MM.1S (cell line): ENCODE data around the gene TMEM254.

ENCODE experiments used
- DNase-seq: peaks from one replicate; pipeline ENCODE4 v3.0.0-alpha.2; 2015
- H2AFZ ChIP-seq: fragments of 300-600 bp; sonication (generic); 2 replicates; pipeline ENCODE4 v1.6.0; 2016; ENCODE audit warnings: antibody characterized with exemption, low read length
- H3F3A ChIP-seq: fragments of 300-600 bp; sonication (generic); 2 replicates; pipeline ENCODE4 v1.6.1; 2016; ENCODE audit warnings: mild to moderate bottlenecking, antibody characterized with exemption, low read length, moderate library complexity, mixed read lengths; ENCODE audit not compliant: insufficient read depth
- H3K27ac ChIP-seq: fragments of 300-600 bp; sonication (generic); 2 replicates; pipeline ENCODE4 v1.5.1; 2016; ENCODE audit warnings: mild to moderate bottlenecking, low read length
- H3K27me3 ChIP-seq: fragments of 300-600 bp; sonication (generic); replicated peaks from 2 replicates; pipeline ENCODE4 v1.6.0; 2016; ENCODE audit warnings: low read length; ENCODE audit not compliant: insufficient read depth
- H3K36me3 ChIP-seq: fragments of 300-600 bp; sonication (generic); replicated peaks from 2 replicates; pipeline ENCODE4 v1.6.1; 2016; ENCODE audit warnings: mild to moderate bottlenecking, low read length, mixed read lengths; ENCODE audit not compliant: insufficient read depth
- H3K4me1 ChIP-seq: fragments of 300-600 bp; sonication (generic); 2 replicates; pipeline ENCODE4 v1.6.1; 2016; ENCODE audit warnings: low read length, mixed read lengths
- H3K4me2 ChIP-seq: fragments of 300-600 bp; sonication (generic); 2 replicates; pipeline ENCODE4 v1.6.0; 2016; ENCODE audit warnings: low read depth, low read length
- H3K4me3 ChIP-seq: fragments of 300-600 bp; sonication (generic); 2 replicates; pipeline ENCODE4 v1.5.1; 2016; ENCODE audit warnings: low read length, mixed read lengths
- H3K79me2 ChIP-seq: fragments of 300-600 bp; sonication (generic); 2 replicates; pipeline ENCODE4 v1.6.1; 2016; ENCODE audit warnings: mixed run types, low read length, mixed read lengths
- H3K9ac ChIP-seq: fragments of 300-600 bp; sonication (generic); 2 replicates; pipeline ENCODE4 v1.6.1; 2016; ENCODE audit warnings: low read length, mixed read lengths
- H3K9me2 ChIP-seq: fragments of 300-600 bp; sonication (generic); replicated peaks from 2 replicates; pipeline ENCODE4 v1.6.1; 2016; ENCODE audit warnings: mild to moderate bottlenecking, low read length, mixed read lengths; ENCODE audit not compliant: insufficient read depth
- H3K9me3 ChIP-seq: fragments of 300-600 bp; sonication (generic); replicated peaks from 2 replicates; pipeline ENCODE4 v1.6.1; 2016; ENCODE audit warnings: mild to moderate bottlenecking, low read length, mixed read lengths; ENCODE audit not compliant: insufficient read depth
- H4K20me1 ChIP-seq: fragments of 300-600 bp; sonication (generic); 2 replicates; pipeline ENCODE4 v1.6.1; 2016; ENCODE audit warnings: mild to moderate bottlenecking, low read length, moderate library complexity, mixed read lengths; ENCODE audit not compliant: insufficient read depth
- EZH2 ChIP-seq: fragments of 300-600 bp; sonication (generic); optimal IDR thresholded peaks from 2 replicates; pipeline ENCODE3; 2017; ENCODE audit warnings: low read depth, mild to moderate bottlenecking, antibody characterized with exemption, low read length, mixed read lengths
- EZH2phosphoT487 ChIP-seq: fragments of 300-600 bp; sonication (generic); IDR thresholded peaks from 2 replicates; pipeline ENCODE4 v1.6.1; 2018; ENCODE audit warnings: antibody characterized with exemption, low read length
- TF ChIP-seq, protein P1 (sequence below): fragments of 300-600 bp; sonication (generic); IDR thresholded peaks from 2 replicates; pipeline ENCODE4 v1.5.1; 2016; ENCODE audit warnings: antibody characterized with exemption, low read length, mixed read lengths

Gene TMEM254

DNA sequence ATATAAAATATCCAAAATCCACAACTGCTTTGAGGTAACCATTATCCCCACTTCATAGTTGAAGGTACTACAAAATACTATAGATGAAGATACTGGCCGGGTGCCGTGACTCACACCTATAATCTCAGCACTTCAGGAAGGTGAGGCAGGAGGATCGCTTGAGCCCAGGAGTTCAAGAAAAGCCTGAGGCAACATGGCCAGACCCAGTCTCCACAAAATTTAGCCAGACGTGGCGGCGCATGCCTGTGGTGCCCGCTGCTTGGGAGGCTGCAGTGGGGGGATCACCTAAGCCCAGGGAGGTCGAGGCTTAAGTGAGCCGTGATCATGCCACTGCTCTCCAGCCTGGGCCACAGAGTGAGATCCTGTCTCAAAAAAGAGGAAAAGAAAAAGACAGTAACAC is 21.7 kb downstream of the TMEM254 start:
- Histone ChIP-seq H2AFZ (no peak overlapping the region), H3K4me3 (no peak overlapping the region), H3K9me3 (no peaks in the 10 kb centered on the region), H3F3A (no peaks in the 10 kb centered on the region), H3K9ac (no peak overlapping the region), H3K9me2 (no peaks in the 10 kb centered on the region), H3K36me3 (no peaks in the 10 kb centered on the region), H3K27ac (no peak overlapping the region), H3K79me2 (no peaks in the 10 kb centered on the region), H4K20me1 (no peaks in the 10 kb centered on the region), H3K4me2 (no peak overlapping the region), H3K27me3 (no peaks in the 10 kb centered on the region), H3K4me1 (no peaks in the 10 kb centered on the region)
- TF ChIP-seq EZH2phosphoT487 (no peak), EZH2 (no peak)
- TF ChIP-seq, protein P1, sequence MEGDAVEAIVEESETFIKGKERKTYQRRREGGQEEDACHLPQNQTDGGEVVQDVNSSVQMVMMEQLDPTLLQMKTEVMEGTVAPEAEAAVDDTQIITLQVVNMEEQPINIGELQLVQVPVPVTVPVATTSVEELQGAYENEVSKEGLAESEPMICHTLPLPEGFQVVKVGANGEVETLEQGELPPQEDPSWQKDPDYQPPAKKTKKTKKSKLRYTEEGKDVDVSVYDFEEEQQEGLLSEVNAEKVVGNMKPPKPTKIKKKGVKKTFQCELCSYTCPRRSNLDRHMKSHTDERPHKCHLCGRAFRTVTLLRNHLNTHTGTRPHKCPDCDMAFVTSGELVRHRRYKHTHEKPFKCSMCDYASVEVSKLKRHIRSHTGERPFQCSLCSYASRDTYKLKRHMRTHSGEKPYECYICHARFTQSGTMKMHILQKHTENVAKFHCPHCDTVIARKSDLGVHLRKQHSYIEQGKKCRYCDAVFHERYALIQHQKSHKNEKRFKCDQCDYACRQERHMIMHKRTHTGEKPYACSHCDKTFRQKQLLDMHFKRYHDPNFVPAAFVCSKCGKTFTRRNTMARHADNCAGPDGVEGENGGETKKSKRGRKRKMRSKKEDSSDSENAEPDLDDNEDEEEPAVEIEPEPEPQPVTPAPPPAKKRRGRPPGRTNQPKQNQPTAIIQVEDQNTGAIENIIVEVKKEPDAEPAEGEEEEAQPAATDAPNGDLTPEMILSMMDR: no peak
- DNase-seq: no peak

DNA sequence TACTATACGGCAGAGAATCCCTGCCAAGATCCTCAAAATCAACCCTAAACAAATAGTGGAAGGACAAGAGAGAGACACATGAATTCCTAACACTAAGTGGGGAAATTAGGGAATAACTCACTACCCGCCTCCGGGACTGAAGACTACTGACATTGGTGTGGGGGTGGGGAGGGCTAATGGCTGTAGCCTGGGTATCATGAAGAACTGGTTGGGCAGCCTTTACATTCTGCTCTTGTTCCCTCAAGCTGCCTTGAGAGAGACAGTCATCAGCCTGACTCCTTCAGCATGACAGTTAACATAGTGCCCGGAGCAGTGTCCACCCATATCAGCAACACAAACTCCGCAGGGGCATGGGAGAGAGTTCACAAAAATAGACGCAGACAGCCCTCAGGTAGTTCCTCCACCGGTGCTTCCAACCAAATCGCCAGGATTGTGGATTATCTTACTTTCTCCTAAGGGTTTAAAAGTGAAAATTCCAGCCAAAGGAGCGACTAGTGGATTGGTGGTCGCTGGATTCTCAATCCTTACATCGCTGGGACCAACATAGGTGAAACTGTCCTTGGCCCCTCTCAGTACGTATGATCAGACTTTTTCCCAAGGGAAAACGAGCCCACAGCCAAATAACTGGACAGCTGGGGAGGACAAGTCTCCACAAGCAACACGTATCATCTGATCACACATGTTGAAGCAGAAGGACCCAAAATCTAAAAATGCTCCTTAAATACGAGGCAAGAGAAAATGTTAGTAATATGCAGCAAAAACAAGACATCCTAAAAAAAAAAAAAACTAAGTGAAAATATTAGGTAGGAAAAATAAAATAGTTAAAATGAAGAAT is 22.6 kb downstream of the TMEM254 start:
- Histone ChIP-seq H3K79me2 (no peaks in the 10 kb centered on the region), H3F3A (no peaks in the 10 kb centered on the region), H3K4me1 (no peaks in the 10 kb centered on the region), H3K9me3 (no peaks in the 10 kb centered on the region), H3K4me2 (no peak overlapping the region), H3K9me2 (no peaks in the 10 kb centered on the region), H3K36me3 (no peaks in the 10 kb centered on the region), H3K9ac (no peak overlapping the region), H2AFZ (no peak overlapping the region), H3K4me3 (no peak overlapping the region), H4K20me1 (no peaks in the 10 kb centered on the region), H3K27me3 (no peaks in the 10 kb centered on the region), H3K27ac (no peak overlapping the region)
- DNase-seq: no peak
- TF ChIP-seq EZH2 (no peak), EZH2phosphoT487 (no peak)
- TF ChIP-seq, protein P1: no peak

GRCh38 chr10:80104066-80104926 is 25.8 kb downstream of the TMEM254 start:
- H4K20me1 ChIP-seq: no peaks in the 10 kb centered on the region
- no peak overlapping the region for H3K4me2 ChIP-seq
- H3K4me3 ChIP-seq: no peak overlapping the region
- no peaks in the 10 kb centered on the region for H3K9me2 ChIP-seq
- H2AFZ ChIP-seq: no peak overlapping the region
- H3K79me2 ChIP-seq: no peaks in the 10 kb centered on the region
- H3K27me3 ChIP-seq: no peaks in the 10 kb centered on the region
- H3K27ac ChIP-seq: no peak overlapping the region
- H3K9me3 ChIP-seq: no peaks in the 10 kb centered on the region
- DNase-seq: no peak
- H3K9ac ChIP-seq: no peak overlapping the region
- no peaks in the 10 kb centered on the region for H3K36me3 ChIP-seq
- TF ChIP-seq EZH2phosphoT487: no peak
- H3F3A ChIP-seq: no peaks in the 10 kb centered on the region
- no peaks in the 10 kb centered on the region for H3K4me1 ChIP-seq
